Activated naive CD4-positive, alpha-beta T cell treated with anti-CD3 and anti-CD28 coated beads, Interleukin-2, amount 10 ng/mL, durations not matched to agents 7 days and 5 days (primary cell): ENCODE results near the gene FAM72C.
"Not testable (repeated sequence)": the region's sequence is repeated elsewhere in the genome, so short reads cannot be mapped to it uniquely, and the experiment has no call there.

ENCODE experiments used
- CTCF ChIA-PET: fragments of 350-600 bp; sonication (Branson Sonifier 250); formaldehyde crosslinking; loops from one replicate; lab custom pipeline; 2021; ENCODE audit warnings: antibody characterized with exemption; lab: Charles Lee
- DNase-seq: peaks from one replicate; pipeline ENCODE4 v3.0.0-alpha.2; 2020
- H3K27ac Mint-ChIP-seq: one replicate; pipeline ENCODE4 v1.8.0; 2021; ENCODE audit warnings: mild to moderate bottlenecking, moderate library complexity, mixed read lengths
- H3K27me3 Mint-ChIP-seq: one replicate; pipeline ENCODE4 v1.8.0; 2021; ENCODE audit warnings: mild to moderate bottlenecking, mixed read lengths
- H3K36me3 Mint-ChIP-seq: one replicate; pipeline ENCODE4 v1.8.0; 2021; ENCODE audit warnings: mixed read lengths
- H3K4me1 Mint-ChIP-seq: one replicate; pipeline ENCODE4 v1.8.0; 2021; ENCODE audit warnings: mixed read lengths
- H3K4me3 Mint-ChIP-seq: one replicate; pipeline ENCODE4 v1.8.0; 2021; ENCODE audit warnings: mild to moderate bottlenecking, moderate library complexity, mixed read lengths
- H3K9me3 Mint-ChIP-seq: one replicate; pipeline ENCODE4 v1.8.0; 2021; ENCODE audit warnings: mixed read lengths

FAM72C gene

GRCh38 chr1:143993301-143993907 lies 21.6 kb upstream of the FAM72C start:
- H3K36me3 Mint-ChIP-seq, H3K27ac Mint-ChIP-seq, DNase-seq, H3K4me3 Mint-ChIP-seq, H3K27me3 Mint-ChIP-seq, CTCF ChIA-PET, H3K4me1 Mint-ChIP-seq, H3K9me3 Mint-ChIP-seq: not testable (repeated sequence)

DNA sequence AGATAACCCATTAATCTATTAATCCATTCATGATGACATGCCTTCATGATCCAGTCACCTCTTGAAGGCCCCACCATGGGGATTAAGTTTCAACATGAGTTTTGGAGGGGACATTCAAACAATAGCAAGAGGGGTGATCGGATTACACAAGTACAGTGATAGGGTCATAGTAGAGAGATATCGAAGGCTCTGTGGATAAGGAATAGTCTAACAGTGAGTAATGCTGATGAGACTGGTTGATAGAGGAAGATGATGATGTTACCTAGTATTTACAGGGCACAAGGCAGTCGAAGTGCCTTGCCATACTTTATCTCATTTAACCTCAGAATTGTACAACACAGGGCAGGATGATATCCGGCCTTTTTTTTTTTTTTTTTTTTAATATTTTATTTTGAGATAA lies 18.9 kb upstream of the FAM72C start:
- H3K27me3 Mint-ChIP-seq, H3K4me1 Mint-ChIP-seq, H3K9me3 Mint-ChIP-seq, CTCF ChIA-PET, H3K36me3 Mint-ChIP-seq, DNase-seq, H3K4me3 Mint-ChIP-seq, H3K27ac Mint-ChIP-seq: not testable (repeated sequence)

- H3K4me3 Mint-ChIP-seq, H3K27me3 Mint-ChIP-seq, H3K4me1 Mint-ChIP-seq, CTCF ChIA-PET, DNase-seq, H3K36me3 Mint-ChIP-seq, H3K27ac Mint-ChIP-seq, H3K9me3 Mint-ChIP-seq: not testable (repeated sequence)
These were observed 17.9 kb upstream of the FAM72C start for GRCh38 chr1:143989719-143990118.

- H3K4me1 Mint-ChIP-seq, CTCF ChIA-PET, H3K4me3 Mint-ChIP-seq, H3K36me3 Mint-ChIP-seq, H3K27ac Mint-ChIP-seq, H3K9me3 Mint-ChIP-seq, DNase-seq, H3K27me3 Mint-ChIP-seq: not testable (repeated sequence)
These were observed 17.6 kb upstream of the FAM72C start for GRCh38 chr1:143989427-143989712.

- H3K36me3 Mint-ChIP-seq, H3K9me3 Mint-ChIP-seq, H3K4me3 Mint-ChIP-seq, DNase-seq, H3K27ac Mint-ChIP-seq, CTCF ChIA-PET, H3K4me1 Mint-ChIP-seq, H3K27me3 Mint-ChIP-seq: not testable (repeated sequence)
These were observed 17.0 kb upstream of the FAM72C start for GRCh38 chr1:143988602-143989426.

DNA sequence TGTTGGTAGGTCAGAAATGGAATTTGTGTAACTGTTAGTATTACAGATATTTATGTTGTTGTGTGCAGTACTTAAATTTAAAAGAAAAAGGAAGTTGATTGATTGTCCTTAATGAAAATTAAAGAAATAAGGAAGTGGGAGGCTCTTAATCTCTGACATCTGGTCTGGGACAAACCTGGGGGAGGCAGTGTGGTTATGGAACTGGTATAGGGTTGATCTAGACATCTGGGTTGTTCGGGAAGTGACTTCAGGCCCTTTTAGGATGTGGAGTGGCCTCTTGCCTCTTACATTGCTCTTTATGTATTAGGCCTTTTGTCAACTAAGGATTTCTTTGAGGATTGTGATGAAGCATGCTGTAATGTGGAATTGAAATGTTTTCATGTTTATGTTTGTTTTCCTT lies 16.1 kb upstream of the FAM72C start:
- CTCF ChIA-PET, H3K27ac Mint-ChIP-seq, H3K27me3 Mint-ChIP-seq, H3K4me3 Mint-ChIP-seq, DNase-seq, H3K36me3 Mint-ChIP-seq, H3K9me3 Mint-ChIP-seq, H3K4me1 Mint-ChIP-seq: not testable (repeated sequence)

DNA sequence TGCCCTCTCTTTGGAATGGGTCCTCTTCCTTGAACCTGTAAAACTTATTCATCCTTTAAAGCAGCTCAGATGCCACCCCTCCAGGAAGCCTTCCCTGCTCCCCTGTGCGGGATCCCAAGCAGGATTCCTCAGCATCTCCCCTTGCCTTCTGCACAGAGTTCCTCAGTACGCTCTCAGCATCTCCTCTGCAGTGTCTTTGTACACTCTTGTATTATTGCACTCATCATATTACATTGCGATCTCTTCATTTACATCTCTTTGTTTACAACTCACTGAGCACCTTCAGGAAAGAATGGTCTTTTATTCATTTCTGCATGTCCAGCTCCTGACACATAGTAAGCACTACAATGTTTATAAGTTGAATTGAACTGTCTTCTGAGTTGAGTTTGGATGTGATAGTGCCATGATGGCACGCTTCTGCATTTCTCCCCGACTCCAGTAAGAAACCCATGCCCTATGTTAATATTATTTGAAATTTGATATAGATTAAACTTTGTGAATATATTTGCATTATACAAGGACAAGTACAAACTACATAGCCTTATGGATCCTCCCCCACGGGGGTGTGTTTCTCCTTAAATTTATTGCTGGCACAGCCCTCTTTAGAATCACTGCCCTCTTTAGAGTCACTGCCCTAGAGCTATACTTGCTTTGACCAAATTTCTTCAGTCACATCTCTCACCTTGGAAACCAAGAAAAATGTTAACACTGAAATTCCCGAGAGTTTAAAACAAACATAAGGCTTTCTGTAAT lies 13.1 kb upstream of the FAM72C start:
- H3K9me3 Mint-ChIP-seq, H3K4me3 Mint-ChIP-seq, H3K27ac Mint-ChIP-seq, DNase-seq, H3K36me3 Mint-ChIP-seq, CTCF ChIA-PET, H3K27me3 Mint-ChIP-seq, H3K4me1 Mint-ChIP-seq: not testable (repeated sequence)

GRCh38 chr1:143974416-143974815 lies 2.6 kb upstream of the FAM72C start:
- DNase-seq, H3K4me3 Mint-ChIP-seq, H3K4me1 Mint-ChIP-seq, H3K36me3 Mint-ChIP-seq, CTCF ChIA-PET, H3K27ac Mint-ChIP-seq, H3K9me3 Mint-ChIP-seq, H3K27me3 Mint-ChIP-seq: not testable (repeated sequence)

DNA sequence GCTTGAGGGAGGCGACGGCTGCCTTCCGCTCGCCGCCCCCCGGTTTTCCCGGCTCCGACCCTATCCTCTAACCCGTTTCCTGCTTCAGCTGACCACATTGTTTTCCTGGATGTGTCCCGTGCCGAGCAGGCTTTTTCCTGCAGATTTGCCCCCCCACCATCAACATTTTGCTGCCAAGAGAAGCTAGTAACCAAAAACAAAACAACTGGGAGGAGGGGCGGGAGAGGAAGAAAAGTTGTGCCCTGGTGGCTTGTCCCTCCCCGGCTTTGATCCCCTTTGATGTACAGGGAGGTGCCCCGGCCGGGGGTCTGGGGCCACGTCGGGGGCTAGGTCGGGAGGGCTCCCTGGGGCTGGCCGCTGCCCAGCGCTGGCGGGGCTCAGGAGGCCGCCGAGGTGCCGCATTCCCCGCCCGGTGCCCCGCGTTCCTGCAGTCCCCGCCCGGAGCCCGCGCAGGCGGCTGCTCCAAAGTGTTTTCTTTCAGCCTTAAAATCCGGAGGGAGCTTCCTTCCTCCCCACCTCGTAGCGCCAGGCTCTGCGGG lies 2.2 kb upstream of the FAM72C start:
- peak; percentile 16 for DNase-seq
- H3K27me3 Mint-ChIP-seq, H3K4me1 Mint-ChIP-seq, H3K9me3 Mint-ChIP-seq, CTCF ChIA-PET, H3K36me3 Mint-ChIP-seq: not testable (repeated sequence)
- Mint-ChIP-seq H3K27ac (peak overlapping the region; percentile 90), H3K4me3 (peak overlapping the region; percentile 90)

GRCh38 chr1:143972753-143973326 lies 1.1 kb upstream of the FAM72C start:
- H3K4me3 Mint-ChIP-seq, CTCF ChIA-PET, DNase-seq, H3K27me3 Mint-ChIP-seq, H3K36me3 Mint-ChIP-seq, H3K4me1 Mint-ChIP-seq, H3K9me3 Mint-ChIP-seq, H3K27ac Mint-ChIP-seq: not testable (repeated sequence)

- H3K36me3 Mint-ChIP-seq, DNase-seq, H3K4me3 Mint-ChIP-seq, H3K27me3 Mint-ChIP-seq, CTCF ChIA-PET, H3K9me3 Mint-ChIP-seq, H3K4me1 Mint-ChIP-seq, H3K27ac Mint-ChIP-seq: not testable (repeated sequence)
These were observed 5.9 kb downstream of the FAM72C start for GRCh38 chr1:143965860-143966259.

GRCh38 chr1:143964294-143964693 lies 7.5 kb downstream of the FAM72C start:
- H3K27me3 Mint-ChIP-seq, H3K27ac Mint-ChIP-seq, H3K4me1 Mint-ChIP-seq, DNase-seq, H3K36me3 Mint-ChIP-seq, H3K4me3 Mint-ChIP-seq, CTCF ChIA-PET, H3K9me3 Mint-ChIP-seq: not testable (repeated sequence)

- H3K9me3 Mint-ChIP-seq: not testable (repeated sequence)
These were observed 15.9 kb downstream of the FAM72C start for GRCh38 chr1:143955930-143956329.

DNA sequence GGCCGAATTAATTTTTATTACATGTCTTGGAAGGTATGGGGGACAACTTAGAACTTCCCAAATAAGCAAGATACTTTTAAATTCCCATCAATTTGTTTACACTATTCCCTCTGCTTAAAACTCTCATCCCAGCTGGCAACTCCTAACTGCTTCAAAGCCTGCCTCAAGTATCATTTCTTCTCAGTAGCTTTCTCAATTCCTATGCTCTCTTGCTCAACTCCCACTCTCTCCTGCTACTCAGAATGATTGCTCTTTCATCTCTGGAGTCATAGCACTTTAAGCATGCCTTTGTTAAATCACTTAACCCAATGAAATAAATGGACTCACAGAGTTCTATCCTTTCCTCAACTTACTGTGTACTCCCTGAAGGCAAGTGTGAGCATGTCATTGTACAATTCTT lies 18.9 kb downstream of the FAM72C start:
- CTCF ChIA-PET: not testable (repeated sequence)

More at GRCh38 chr1:143955930-143956329, 15.9 kb downstream of the FAM72C start:
- DNase-seq, H3K4me3 Mint-ChIP-seq, CTCF ChIA-PET, H3K4me1 Mint-ChIP-seq, H3K27me3 Mint-ChIP-seq, H3K27ac Mint-ChIP-seq, H3K36me3 Mint-ChIP-seq: not testable (repeated sequence)

More for the DNA sequence above, 18.9 kb downstream of the FAM72C start:
- H3K9me3 Mint-ChIP-seq, DNase-seq, H3K36me3 Mint-ChIP-seq, H3K4me1 Mint-ChIP-seq, H3K4me3 Mint-ChIP-seq, H3K27me3 Mint-ChIP-seq, H3K27ac Mint-ChIP-seq: not testable (repeated sequence)
